Type B pancreatic cell (in vitro differentiated cells): Measurements from ENCODE around the gene NPC1L1. TPM values are rescaled to one million over a fixed set of nuclear protein-coding genes. Genes with fewer than 3 reads are reported as not detected.

ENCODE experiments used
- DNase-seq: peaks from one replicate; pipeline ENCODE4 v3.0.0; 2021; ENCODE audit warnings: mixed read lengths; ENCODE audit not compliant: unreplicated experiment; ENCODE audit errors: extremely low spot score
- H3K27ac Mint-ChIP-seq: 2 replicates; pipeline ENCODE4 v1.8.0; 2021; ENCODE audit warnings: mild to moderate bottlenecking, mixed read lengths
- H3K27me3 Mint-ChIP-seq: 2 replicates; pipeline ENCODE4 v1.8.0; 2021; ENCODE audit warnings: mixed read lengths
- H3K36me3 Mint-ChIP-seq: 2 replicates; pipeline ENCODE4 v1.8.0; 2021; ENCODE audit warnings: mixed read lengths
- H3K4me1 Mint-ChIP-seq: one replicate; pipeline ENCODE4 v1.8.0; 2021; ENCODE audit warnings: mixed read lengths; ENCODE audit not compliant: unreplicated experiment
- H3K4me3 Mint-ChIP-seq: 2 replicates; pipeline ENCODE4 v1.8.0; 2021; ENCODE audit warnings: mild to moderate bottlenecking, mixed read lengths
- H3K9me3 Mint-ChIP-seq: 2 replicates; pipeline ENCODE4 v1.8.0; 2021; ENCODE audit warnings: mixed read lengths
- total RNA-seq: library from RNA; stranded (reverse); gene quantifications from 2 replicates; pipeline ENCODE4 v1.2.1, GENCODE V29; 2021; ENCODE audit warnings: low replicate concordance
- TF ChIP-seq, protein P1 (sequence below): fragments of 200-600 bp; sonication (generic); conservative IDR thresholded peaks from 2 replicates; pipeline ENCODE4 v1.5.0; 2021; ENCODE audit warnings: antibody characterized with exemption, mild to moderate bottlenecking

The NPC1L1 gene
- total RNA-seq, 1 donor from 2014 or later, result 8.8 TPM

DNA sequence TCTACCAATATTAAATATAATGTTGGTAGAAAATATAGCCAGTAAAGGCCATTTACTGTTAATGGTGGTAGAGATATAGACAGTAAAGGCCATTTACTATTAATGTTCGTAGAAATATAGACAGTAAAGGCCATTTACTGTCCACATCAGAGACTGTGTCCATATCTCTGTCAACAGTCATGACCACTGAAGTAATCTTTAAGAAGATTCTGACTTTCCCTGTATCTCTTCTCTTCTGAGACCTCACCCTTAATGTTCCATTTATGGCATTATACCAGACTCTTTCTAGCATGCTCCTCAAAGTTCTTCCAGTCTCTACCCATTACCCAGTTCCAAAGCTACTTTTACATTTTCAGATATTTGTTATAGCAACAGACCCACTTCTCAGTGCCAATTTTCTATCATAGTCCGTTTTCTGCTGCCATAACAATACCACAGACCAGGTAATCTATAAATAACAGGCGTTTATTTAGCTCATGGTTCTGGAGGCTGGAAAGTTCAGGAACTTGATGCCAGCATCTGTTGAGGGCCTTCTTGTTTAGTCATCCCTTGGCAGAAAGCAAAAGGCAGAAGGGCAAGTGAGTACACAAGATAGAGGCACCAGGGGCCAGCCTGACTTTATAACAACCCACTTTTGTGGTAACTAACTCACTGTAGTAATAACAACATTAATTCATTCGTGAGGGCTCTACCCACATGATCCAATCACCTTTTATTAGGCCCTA is 42.7 kb downstream of the NPC1L1 start:
- Mint-ChIP-seq H3K4me3 (no peak overlapping the region), H3K36me3 (no peaks in the 10 kb centered on the region), H3K4me1 (no peaks in the 10 kb centered on the region), H3K27me3 (peaks cover 32% of the 10 kb centered on the region), H3K27ac (no peak overlapping the region), H3K9me3 (no peaks in the 10 kb centered on the region)
- TF ChIP-seq, protein P1, sequence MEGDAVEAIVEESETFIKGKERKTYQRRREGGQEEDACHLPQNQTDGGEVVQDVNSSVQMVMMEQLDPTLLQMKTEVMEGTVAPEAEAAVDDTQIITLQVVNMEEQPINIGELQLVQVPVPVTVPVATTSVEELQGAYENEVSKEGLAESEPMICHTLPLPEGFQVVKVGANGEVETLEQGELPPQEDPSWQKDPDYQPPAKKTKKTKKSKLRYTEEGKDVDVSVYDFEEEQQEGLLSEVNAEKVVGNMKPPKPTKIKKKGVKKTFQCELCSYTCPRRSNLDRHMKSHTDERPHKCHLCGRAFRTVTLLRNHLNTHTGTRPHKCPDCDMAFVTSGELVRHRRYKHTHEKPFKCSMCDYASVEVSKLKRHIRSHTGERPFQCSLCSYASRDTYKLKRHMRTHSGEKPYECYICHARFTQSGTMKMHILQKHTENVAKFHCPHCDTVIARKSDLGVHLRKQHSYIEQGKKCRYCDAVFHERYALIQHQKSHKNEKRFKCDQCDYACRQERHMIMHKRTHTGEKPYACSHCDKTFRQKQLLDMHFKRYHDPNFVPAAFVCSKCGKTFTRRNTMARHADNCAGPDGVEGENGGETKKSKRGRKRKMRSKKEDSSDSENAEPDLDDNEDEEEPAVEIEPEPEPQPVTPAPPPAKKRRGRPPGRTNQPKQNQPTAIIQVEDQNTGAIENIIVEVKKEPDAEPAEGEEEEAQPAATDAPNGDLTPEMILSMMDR, result no peak
- no peak for DNase-seq

DNA sequence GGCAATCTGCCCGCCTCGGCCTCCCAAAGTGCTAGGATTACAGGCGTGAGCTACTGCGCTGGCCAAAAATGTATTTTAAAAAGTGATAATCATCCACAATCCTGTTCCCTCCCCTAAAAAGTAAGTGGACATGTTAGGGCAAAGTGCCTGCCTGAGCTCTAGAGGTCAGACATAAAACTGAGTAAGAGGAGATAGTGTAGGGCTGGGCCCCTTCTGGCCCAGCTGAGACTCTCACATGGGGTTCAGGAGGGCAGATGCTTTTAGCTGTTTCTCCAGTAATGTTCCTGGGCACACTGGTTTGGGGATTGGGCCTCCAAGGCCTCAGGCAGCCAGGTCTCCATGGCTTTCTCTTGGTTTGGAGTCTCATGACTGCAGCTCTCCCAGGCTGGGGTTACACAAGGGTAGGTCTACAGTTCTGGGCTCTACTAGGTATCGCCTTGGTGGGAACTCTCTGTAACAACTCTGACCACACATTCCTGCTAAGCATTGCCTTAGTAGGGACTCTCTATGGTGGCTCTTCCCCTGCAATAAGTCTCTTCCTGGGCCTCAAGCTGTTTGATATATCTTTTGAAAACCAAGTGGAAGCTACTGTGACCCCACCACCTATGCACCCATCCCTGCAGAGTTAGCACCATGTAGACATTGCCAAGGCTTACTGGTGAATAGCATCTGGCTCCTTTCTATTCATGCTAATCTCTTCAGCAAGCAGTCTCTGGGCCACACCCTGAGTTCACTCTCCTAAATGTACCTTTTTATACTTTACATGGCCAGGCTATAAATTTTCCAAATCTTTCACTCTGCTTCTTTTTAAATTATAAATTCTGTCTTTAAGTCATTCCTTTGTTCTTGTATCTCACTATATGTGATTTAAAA is 43.7 kb downstream of the NPC1L1 start:
- DNase-seq, result no peak
- peaks cover 24% of the 10 kb centered on the region for H3K27me3 Mint-ChIP-seq
- H3K9me3 Mint-ChIP-seq, result no peaks in the 10 kb centered on the region
- no peak overlapping the region for H3K27ac Mint-ChIP-seq
- no peak overlapping the region for H3K4me3 Mint-ChIP-seq
- H3K4me1 Mint-ChIP-seq, result no peaks in the 10 kb centered on the region
- no peaks in the 10 kb centered on the region for H3K36me3 Mint-ChIP-seq
- TF ChIP-seq, protein P1, result no peak

DNA sequence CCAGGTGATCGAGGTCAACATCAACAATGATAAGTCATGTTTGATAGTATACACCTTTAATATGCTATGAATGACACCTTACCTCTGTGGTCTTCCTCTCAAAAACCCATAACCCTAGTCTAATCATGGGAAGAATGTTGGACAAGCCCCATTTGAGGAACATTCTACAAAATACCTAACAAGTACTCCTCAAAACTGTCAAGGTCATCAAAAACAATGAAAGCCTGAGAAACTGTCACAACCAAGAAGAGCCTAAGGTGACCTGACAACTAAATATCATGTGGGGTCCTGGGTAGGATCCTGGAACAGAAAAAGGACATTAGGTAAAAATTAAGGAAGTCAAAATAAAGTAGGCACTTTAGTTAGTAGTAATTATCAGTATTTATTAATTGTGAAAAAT is 44.7 kb downstream of the NPC1L1 start:
- TF ChIP-seq, protein P1, result no peak
- Mint-ChIP-seq H3K27ac (no peak overlapping the region), H3K36me3 (no peaks in the 10 kb centered on the region), H3K9me3 (no peaks in the 10 kb centered on the region), H3K4me1 (peaks cover under 1% of the 10 kb centered on the region), H3K27me3 (peaks cover 17% of the 10 kb centered on the region), H3K4me3 (no peak overlapping the region)
- DNase-seq, result no peak

DNA sequence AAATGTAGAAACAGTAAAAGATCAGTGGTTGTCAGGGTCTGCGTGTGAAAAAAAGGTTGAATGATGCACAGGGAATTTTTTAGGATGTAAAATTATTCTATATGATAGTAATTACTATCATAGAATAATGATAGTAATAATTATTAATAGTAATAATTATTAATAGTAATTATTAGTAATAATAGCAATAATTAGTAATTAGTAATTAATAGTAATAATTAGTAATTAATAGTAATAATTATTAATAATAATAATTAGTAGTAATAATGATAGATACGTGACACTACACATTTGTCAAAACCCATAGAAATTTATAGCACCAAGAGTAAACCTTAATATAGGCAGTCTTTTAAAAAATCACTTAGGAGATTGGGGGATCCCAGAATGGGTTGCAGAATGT is 46.2 kb downstream of the NPC1L1 start:
- no peak for DNase-seq
- Mint-ChIP-seq H3K36me3 (no peaks in the 10 kb centered on the region), H3K4me1 (peaks cover 9% of the 10 kb centered on the region), H3K27ac (no peak overlapping the region), H3K9me3 (no peaks in the 10 kb centered on the region), H3K4me3 (no peak overlapping the region), H3K27me3 (peaks cover 17% of the 10 kb centered on the region)
- TF ChIP-seq, protein P1, result no peak

DNA sequence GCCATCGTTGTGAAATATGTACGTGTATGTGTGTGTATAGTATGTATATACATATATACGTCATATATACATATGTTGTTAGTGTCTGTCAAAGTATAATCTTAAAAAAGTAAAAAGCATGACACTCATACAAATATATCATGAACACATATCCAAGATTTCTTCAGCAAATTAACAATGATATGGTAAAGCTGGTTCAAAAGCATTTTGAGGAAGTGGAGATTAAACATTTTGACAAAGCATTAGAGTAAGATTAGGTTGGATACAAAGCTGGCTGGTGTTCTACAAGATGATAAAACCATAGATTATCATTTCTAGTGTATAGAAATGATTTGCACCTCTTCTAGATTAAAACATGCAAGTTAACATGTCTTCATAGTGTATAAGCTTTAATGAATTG is 49.9 kb downstream of the NPC1L1 start:
- Mint-ChIP-seq H3K9me3 (no peaks in the 10 kb centered on the region), H3K27me3 (peaks cover 9% of the 10 kb centered on the region), H3K27ac (peak overlapping the region; percentile 92), H3K36me3 (peaks cover 11% of the 10 kb centered on the region), H3K4me1 (peaks cover 33% of the 10 kb centered on the region), H3K4me3 (peak overlapping the region; percentile 93)
- no peak for DNase-seq
- TF ChIP-seq, protein P1, result no peak
